K562 (cell line): ENCODE measurements around the gene SAFB. TPM values are rescaled to one million over a fixed set of nuclear protein-coding genes. Genes with fewer than 3 reads are reported as not detected.

Source experiments
- ADNP ChIP-seq: fragments of 200-800 bp; sonication (Bioruptor generic); IDR thresholded peaks from 2 replicates; pipeline ENCODE4 v1.6.1; 2016; ENCODE audit warnings: missing genetic modification characterization, missing compliant biosample characterization
- ATF1 ChIP-seq, 2 experiments: fragments of 450-650 bp in 1 of 2; IDR thresholded peaks; 2 replicates each; pipeline ENCODE4 v1.6.1; 2016; ENCODE audit warnings: missing compliant biosample characterization in 1 of 2, missing genetic modification characterization in 1 of 2
- DNMT1 ChIP-seq: fragments of 450-650 bp; IDR thresholded peaks from 2 replicates; pipeline ENCODE4 v1.6.1; 2016; ENCODE audit warnings: antibody characterized with exemption, mild to moderate bottlenecking
- ELF1 ChIP-seq: fragments of 200-800 bp; sonication (Bioruptor generic); IDR thresholded peaks from 2 replicates; pipeline ENCODE4 v1.6.1; 2016; ENCODE audit warnings: missing genetic modification characterization, missing compliant biosample characterization
- PHB2 ChIP-seq: fragments of 450-650 bp; IDR thresholded peaks from 2 replicates; pipeline ENCODE4 v1.6.1; 2017; ENCODE audit warnings: low read depth
- POLR2B ChIP-seq: fragments of 450-650 bp; IDR thresholded peaks from 2 replicates; pipeline ENCODE4 v1.6.1; 2018; ENCODE audit warnings: low read depth; ENCODE audit not compliant: partially characterized antibody
- RBFOX2 ChIP-seq: fragments of 200-400 bp; formaldehyde crosslinking; IDR thresholded peaks from 2 replicates; pipeline ENCODE4 v1.6.1; 2017; ENCODE audit warnings: low read depth, mild to moderate bottlenecking, low read length, moderate library complexity
- RUNX1 ChIP-seq: sonication (generic); IDR thresholded peaks from 2 replicates; pipeline ENCODE4 v1.6.1; 2016; ENCODE audit warnings: antibody characterized with exemption, low read depth
- SMAD3 ChIP-seq: fragments of 450-650 bp; formaldehyde crosslinking; conservative IDR thresholded peaks from 2 replicates; pipeline ENCODE4 v1.4.0; 2020; ENCODE audit warnings: mild to moderate bottlenecking
- SRSF9 ChIP-seq: fragments of 200-400 bp; formaldehyde crosslinking; IDR thresholded peaks from 2 replicates; pipeline ENCODE4 v1.6.1; 2017; ENCODE audit warnings: low read depth, low read length, borderline replicate concordance
- TBP ChIP-seq: optimal IDR thresholded peaks from 2 replicates; pipeline ENCODE3; 2011; ENCODE audit warnings: low read depth, low read length, improper control_type of control experiment
- XRCC4 ChIP-seq: IDR thresholded peaks from one replicate; pipeline ENCODE4 v1.6.1; 2011; ENCODE audit not compliant: insufficient read depth, insufficient read length; ENCODE audit errors: extremely low read depth
- ZNF282 ChIP-seq: sonication (generic); formaldehyde crosslinking; IDR thresholded peaks from 2 replicates; pipeline ENCODE4 v1.8.1; 2023; ENCODE audit warnings: missing genetic modification reagents
- ZNF347 ChIP-seq: fragments of 450-650 bp; formaldehyde crosslinking; IDR thresholded peaks from 2 replicates; pipeline ENCODE4 v1.4.0; 2020; ENCODE audit warnings: low read depth, mild to moderate bottlenecking, moderate library complexity
- ZNF561 ChIP-seq: fragments of 450-650 bp; formaldehyde crosslinking; conservative IDR thresholded peaks from 2 replicates; pipeline ENCODE4 v1.4.0; 2020; ENCODE audit warnings: mild to moderate bottlenecking, moderate library complexity
- polyA plus RNA-seq, 8 experiments: library from polyadenylated mRNA; depleted of rRNA in 4 of 8; stranded (reverse) in 5 of 8; unstranded in 3 of 8; fragments of >200 nt; fragmentation: Nextera tagmentation in 2 of 8; fragmentation: Illumina TruSeq in 1 of 8; extraction: Ambion mirVana in 2 of 8; extraction: Trizol in 1 of 8; gene quantifications; 2 replicates each; pipeline versions ENCODE4 v1.2.1 to v1.2.3, GENCODE V29; 2011 to 2014; ENCODE audit warnings: inconsistent platforms in 1 of 8, missing spikeins in 1 of 8
- total RNA-seq, 7 experiments: library from RNA; depleted of rRNA in 6 of 7; stranded (reverse); fragments of >200 nt in 6 of 7; fragmentation: Illumina TruSeq in 2 of 7; extraction: Trizol in 2 of 7; gene quantifications; 2 replicates each; pipeline versions ENCODE4 v1.2.1 to v1.2.3, GENCODE V29; 2011 to 2021; ENCODE audit warnings: low replicate concordance in 1 of 7
- TF ChIP-seq, protein P1 (sequence below): sonication (generic); formaldehyde crosslinking; IDR thresholded peaks from 2 replicates; pipeline ENCODE4 v1.8.0; 2022; ENCODE audit warnings: mild to moderate bottlenecking, missing genetic modification reagents
- TF ChIP-seq, protein P2 (sequence below): fragments of 250-450 bp; sonication (Bioruptor Pico); IDR thresholded peaks from 2 replicates; pipeline ENCODE4 v1.6.1; 2021; ENCODE audit warnings: mild to moderate bottlenecking
- TF ChIP-seq, protein P3 (sequence below): fragments of 450-650 bp; IDR thresholded peaks from 2 replicates; pipeline ENCODE4 v1.6.1; 2017; ENCODE audit warnings: antibody characterized with exemption, mild to moderate bottlenecking
- TF ChIP-seq, protein P4 (sequence below): fragments of 250-450 bp; sonication (Bioruptor Pico); IDR thresholded peaks from 2 replicates; pipeline ENCODE4 v1.8.0; 2021; ENCODE audit warnings: moderate library complexity, mild to moderate bottlenecking, inconsistent platforms

Gene SAFB
- total and polyA plus RNA-seq, 9 of the 15 experiments (the other 6 are each of a cell fraction or from before 2014, with no cell fraction given), result 1.1 to 151 (median 83.1) TPM

DNA sequence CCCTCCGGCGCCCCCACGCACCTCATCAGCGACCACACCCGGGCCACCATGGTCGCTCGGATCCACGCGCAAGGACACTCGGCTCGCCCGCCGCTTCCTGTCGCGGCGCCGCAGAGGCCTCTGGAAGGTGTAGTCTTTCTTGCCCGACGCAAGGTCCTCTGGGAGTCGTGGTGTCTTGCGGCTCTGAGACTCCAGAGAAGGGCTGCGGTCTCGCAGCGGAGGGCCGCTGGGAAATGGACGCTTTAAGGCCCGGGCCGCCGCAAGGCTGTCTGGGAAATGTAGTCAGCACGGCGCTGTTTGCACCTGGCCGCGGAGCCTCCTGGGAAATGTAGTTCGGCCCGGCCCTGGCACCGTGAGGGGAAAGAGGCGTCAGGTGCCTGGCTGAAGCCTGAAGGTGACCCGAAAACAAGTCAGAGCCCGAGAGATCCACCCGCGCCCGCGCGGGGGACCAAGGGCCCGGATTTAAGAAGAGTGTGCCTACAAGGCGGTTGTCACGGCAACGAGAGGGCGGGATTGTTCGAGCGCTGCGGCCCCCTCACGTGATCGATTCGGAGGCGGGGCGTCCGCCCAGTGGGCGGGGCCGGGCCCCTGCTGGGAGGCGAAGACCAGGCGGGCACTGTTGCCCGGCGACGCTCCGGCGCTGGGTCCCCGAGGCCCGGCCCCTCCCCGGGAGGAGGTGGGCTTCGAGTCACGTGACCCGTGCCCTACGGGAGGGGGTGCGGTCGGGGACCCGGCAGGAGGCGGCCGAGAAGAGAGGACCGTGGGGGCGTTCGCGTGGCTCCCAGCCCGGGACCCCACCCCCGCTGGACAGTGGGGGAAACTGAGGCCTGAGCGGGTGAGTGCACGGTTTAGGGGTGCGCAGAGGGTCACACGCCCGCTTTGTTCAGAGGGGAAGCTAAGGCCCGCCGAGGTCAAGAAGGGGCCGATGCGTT is 57.8 kb downstream of the SAFB start, which contains the start of the genes HSD11B1L and MICOS13 (continued):
- TF ChIP-seq, protein P1, sequence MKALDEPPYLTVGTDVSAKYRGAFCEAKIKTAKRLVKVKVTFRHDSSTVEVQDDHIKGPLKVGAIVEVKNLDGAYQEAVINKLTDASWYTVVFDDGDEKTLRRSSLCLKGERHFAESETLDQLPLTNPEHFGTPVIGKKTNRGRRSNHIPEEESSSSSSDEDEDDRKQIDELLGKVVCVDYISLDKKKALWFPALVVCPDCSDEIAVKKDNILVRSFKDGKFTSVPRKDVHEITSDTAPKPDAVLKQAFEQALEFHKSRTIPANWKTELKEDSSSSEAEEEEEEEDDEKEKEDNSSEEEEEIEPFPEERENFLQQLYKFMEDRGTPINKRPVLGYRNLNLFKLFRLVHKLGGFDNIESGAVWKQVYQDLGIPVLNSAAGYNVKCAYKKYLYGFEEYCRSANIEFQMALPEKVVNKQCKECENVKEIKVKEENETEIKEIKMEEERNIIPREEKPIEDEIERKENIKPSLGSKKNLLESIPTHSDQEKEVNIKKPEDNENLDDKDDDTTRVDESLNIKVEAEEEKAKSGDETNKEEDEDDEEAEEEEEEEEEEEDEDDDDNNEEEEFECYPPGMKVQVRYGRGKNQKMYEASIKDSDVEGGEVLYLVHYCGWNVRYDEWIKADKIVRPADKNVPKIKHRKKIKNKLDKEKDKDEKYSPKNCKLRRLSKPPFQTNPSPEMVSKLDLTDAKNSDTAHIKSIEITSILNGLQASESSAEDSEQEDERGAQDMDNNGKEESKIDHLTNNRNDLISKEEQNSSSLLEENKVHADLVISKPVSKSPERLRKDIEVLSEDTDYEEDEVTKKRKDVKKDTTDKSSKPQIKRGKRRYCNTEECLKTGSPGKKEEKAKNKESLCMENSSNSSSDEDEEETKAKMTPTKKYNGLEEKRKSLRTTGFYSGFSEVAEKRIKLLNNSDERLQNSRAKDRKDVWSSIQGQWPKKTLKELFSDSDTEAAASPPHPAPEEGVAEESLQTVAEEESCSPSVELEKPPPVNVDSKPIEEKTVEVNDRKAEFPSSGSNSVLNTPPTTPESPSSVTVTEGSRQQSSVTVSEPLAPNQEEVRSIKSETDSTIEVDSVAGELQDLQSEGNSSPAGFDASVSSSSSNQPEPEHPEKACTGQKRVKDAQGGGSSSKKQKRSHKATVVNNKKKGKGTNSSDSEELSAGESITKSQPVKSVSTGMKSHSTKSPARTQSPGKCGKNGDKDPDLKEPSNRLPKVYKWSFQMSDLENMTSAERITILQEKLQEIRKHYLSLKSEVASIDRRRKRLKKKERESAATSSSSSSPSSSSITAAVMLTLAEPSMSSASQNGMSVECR, result peak; percentile 18; the same call in 1 of the 2 replicates
- no peak for TF ChIP-seq PHB2
- TF ChIP-seq, protein P2, sequence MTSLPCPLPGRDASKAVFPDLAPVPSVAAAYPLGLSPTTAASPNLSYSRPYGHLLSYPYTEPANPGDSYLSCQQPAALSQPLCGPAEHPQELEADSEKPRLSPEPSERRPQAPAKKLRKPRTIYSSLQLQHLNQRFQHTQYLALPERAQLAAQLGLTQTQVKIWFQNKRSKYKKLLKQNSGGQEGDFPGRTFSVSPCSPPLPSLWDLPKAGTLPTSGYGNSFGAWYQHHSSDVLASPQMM, result no peak
- no peak for TF ChIP-seq ZNF347
- peak; percentile 94 for TF ChIP-seq ELF1 (tag)
- no peak for TF ChIP-seq RUNX1
- TF ChIP-seq, protein P3, sequence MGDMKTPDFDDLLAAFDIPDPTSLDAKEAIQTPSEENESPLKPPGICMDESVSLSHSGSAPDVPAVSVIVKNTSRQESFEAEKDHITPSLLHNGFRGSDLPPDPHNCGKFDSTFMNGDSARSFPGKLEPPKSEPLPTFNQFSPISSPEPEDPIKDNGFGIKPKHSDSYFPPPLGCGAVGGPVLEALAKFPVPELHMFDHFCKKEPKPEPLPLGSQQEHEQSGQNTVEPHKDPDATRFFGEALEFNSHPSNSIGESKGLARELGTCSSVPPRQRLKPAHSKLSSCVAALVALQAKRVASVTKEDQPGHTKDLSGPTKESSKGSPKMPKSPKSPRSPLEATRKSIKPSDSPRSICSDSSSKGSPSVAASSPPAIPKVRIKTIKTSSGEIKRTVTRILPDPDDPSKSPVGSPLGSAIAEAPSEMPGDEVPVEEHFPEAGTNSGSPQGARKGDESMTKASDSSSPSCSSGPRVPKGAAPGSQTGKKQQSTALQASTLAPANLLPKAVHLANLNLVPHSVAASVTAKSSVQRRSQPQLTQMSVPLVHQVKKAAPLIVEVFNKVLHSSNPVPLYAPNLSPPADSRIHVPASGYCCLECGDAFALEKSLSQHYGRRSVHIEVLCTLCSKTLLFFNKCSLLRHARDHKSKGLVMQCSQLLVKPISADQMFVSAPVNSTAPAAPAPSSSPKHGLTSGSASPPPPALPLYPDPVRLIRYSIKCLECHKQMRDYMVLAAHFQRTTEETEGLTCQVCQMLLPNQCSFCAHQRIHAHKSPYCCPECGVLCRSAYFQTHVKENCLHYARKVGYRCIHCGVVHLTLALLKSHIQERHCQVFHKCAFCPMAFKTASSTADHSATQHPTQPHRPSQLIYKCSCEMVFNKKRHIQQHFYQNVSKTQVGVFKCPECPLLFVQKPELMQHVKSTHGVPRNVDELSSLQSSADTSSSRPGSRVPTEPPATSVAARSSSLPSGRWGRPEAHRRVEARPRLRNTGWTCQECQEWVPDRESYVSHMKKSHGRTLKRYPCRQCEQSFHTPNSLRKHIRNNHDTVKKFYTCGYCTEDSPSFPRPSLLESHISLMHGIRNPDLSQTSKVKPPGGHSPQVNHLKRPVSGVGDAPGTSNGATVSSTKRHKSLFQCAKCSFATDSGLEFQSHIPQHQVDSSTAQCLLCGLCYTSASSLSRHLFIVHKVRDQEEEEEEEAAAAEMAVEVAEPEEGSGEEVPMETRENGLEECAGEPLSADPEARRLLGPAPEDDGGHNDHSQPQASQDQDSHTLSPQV, result peak; percentile 84; the same call in 1 of the 2 replicates
- peak; percentile 96 for TF ChIP-seq RBFOX2
- TF ChIP-seq ADNP (tag), result no peak
- peak; percentile 58 for TF ChIP-seq ATF1 (CRISPR knock-in tag; IDR thresholded peaks at IDR 0.05)
- peak; percentile 94 for TF ChIP-seq ATF1 (tag; IDR thresholded peaks at IDR 0.05)
- peak; percentile 83 for TF ChIP-seq TBP
- TF ChIP-seq POLR2B, result no peak
- no peak for TF ChIP-seq SMAD3 (CRISPR knock-in tag)
- TF ChIP-seq, protein P4, sequence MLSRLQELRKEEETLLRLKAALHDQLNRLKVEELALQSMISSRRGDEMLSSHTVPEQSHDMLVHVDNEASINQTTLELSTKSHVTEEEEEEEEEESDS (CRISPR knock-in tag), result no peak
- no peak for TF ChIP-seq SRSF9
- TF ChIP-seq DNMT1, result no peak
- TF ChIP-seq XRCC4, result no peak
- TF ChIP-seq ZNF282 (CRISPR knock-in tag), result no peak
- no peak for TF ChIP-seq ZNF561 (CRISPR knock-in tag)
